ENCODE data around the gene SLC26A11.

The SLC26A11 gene

DNA sequence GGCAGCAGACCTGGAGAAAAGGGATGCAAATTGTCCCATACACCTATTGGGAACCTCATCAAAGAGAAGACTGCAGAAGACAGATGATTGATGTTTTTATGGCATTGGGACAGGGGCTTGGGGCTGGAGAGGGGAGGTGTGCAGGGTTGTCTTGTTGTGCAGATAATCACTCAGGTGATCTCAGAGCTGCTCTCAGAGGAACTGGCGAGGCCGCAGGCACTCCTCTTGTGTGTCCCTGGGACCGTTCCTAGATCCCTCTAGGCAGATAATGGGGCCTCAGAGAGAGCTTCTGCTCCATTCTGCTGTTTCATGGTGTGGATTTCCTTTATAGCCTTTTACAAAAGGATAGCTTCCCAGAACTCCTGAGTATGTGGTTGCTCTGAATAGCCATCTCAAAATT, 42.1 kb downstream of the SLC26A11 start:
- TF ChIP-seq SUZ12 (IDR thresholded peaks at IDR 0.05; ENCODE audit: extremely low read depth, insufficient read depth, insufficient read length) = no peak
- TF ChIP-seq ZNF274 (IDR thresholded peaks at IDR 0.05; ENCODE audit: low read depth, low read length) = no peak
- no peak for TF ChIP-seq YY1 (IDR thresholded peaks at IDR 0.05; ENCODE audit: insufficient read depth, insufficient read length)
- DNase-seq (ENCODE audit: low read depth, low spot score) = no peak
- Histone ChIP-seq H3K9ac (ENCODE audit: insufficient read length, low read depth) (peak overlapping the region; percentile 95), H3K4me3 (ENCODE audit: insufficient read length, low read depth) (peak overlapping the region; percentile 86), H3K4me1 (ENCODE audit: insufficient read depth, insufficient read length) (peaks cover 38% of the 10 kb centered on the region), H3K36me3 (ENCODE audit: insufficient read depth, insufficient read length, low read length) (peaks cover 34% of the 10 kb centered on the region), H3K9me3 (ENCODE audit: insufficient read depth, low read length) (no peaks in the 10 kb centered on the region), H3K27me3 (ENCODE audit: insufficient read depth, insufficient read length) (no peaks in the 10 kb centered on the region)

DNA sequence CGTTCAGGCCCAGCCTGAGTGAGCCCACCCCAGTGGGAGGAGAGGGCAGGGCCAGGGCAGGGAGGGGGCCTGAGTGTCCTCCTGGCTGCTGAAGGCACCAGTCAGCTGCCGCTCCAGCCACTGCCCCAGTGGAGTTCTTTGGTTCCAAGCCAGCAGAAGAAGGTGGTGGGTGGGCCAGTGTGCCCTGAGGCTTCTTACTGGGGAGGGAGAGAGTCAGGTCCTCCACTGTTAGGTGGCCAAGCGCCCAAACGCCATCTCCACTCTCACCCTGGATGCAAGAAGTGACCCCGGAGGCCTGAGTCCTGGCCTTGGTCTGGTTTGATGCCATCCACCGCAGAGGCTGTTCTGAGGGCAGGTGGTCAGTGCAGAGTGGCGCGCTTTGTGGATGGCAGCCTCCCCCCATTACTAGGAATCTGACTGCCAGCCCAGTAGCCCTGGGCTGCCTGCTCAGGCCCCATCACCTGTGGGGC, 42.6 kb downstream of the SLC26A11 start:
- peaks cover 39% of the 10 kb centered on the region for H3K36me3 ChIP-seq (ENCODE audit: insufficient read depth, insufficient read length, low read length)
- TF ChIP-seq SUZ12 (IDR thresholded peaks at IDR 0.05; ENCODE audit: extremely low read depth, insufficient read depth, insufficient read length) = no peak
- no peak for TF ChIP-seq YY1 (IDR thresholded peaks at IDR 0.05; ENCODE audit: insufficient read depth, insufficient read length)
- TF ChIP-seq ZNF274 (IDR thresholded peaks at IDR 0.05; ENCODE audit: low read depth, low read length) = no peak
- H3K9ac ChIP-seq (ENCODE audit: insufficient read length, low read depth) = peak overlapping the region; percentile 95
- peaks cover 33% of the 10 kb centered on the region for H3K4me1 ChIP-seq (ENCODE audit: insufficient read depth, insufficient read length)
- no peaks in the 10 kb centered on the region for H3K27me3 ChIP-seq (ENCODE audit: insufficient read depth, insufficient read length)
- H3K9me3 ChIP-seq (ENCODE audit: insufficient read depth, low read length) = no peaks in the 10 kb centered on the region
- no peak overlapping the region for H3K4me3 ChIP-seq (ENCODE audit: insufficient read length, low read depth)
- DNase-seq (ENCODE audit: low read depth, low spot score) = no peak

DNA sequence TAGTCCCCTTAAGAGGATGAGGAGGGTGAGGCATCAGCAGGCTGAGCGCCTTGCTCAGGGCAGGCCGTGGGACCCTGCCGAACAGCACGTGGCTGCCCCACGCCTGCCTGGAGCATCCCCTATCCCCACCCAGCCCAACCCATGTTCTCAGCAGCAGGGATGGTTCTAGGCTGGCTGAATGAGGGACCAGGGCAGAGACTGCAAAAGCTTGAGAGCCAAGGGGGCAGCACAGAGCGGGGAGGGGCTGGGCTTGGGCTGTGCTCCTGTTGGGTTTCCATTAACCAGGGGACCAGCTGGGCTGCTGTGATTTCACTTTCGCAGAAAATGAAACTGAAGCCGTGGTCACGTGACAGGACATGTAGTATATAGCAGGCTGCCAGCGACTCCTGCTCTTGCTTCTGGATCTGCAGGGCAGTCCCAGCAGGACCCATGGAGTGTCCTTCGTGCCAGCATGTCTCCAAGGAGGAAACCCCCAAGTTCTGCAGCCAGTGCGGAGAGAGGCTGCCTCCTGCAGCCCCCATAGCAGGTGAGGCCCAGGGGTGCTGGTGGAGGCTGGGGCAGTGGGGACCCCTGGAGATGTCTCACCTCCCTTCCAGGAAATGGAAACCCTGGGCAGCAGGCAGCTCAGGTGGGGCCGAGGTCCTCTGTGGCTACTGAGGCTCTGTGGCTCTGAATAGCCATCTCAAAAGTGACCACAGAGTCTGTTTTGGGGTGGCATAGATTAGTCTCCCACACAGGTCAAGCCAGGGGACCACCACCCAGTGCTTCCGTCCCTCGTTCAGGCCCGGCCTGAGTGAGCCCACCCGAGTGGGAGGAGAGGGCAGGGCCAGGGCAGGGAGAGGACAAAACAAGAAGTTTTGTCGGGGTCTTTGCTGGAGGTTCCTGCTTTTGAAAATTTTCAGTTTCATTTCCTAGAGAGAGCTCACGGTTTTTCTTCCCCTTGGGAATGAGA, 43.3 kb downstream of the SLC26A11 start:
- Histone ChIP-seq H3K9me3 (ENCODE audit: insufficient read depth, low read length) (no peaks in the 10 kb centered on the region), H3K4me1 (ENCODE audit: insufficient read depth, insufficient read length) (peaks cover 32% of the 10 kb centered on the region), H3K9ac (ENCODE audit: insufficient read length, low read depth) (peak overlapping the region; percentile 95), H3K36me3 (ENCODE audit: insufficient read depth, insufficient read length, low read length) (peaks cover 46% of the 10 kb centered on the region), H3K4me3 (ENCODE audit: insufficient read length, low read depth) (no peak overlapping the region), H3K27me3 (ENCODE audit: insufficient read depth, insufficient read length) (no peaks in the 10 kb centered on the region)
- TF ChIP-seq YY1 (IDR thresholded peaks at IDR 0.05; ENCODE audit: insufficient read depth, insufficient read length) = no peak
- no peak for TF ChIP-seq ZNF274 (IDR thresholded peaks at IDR 0.05; ENCODE audit: low read depth, low read length)
- TF ChIP-seq SUZ12 (IDR thresholded peaks at IDR 0.05; ENCODE audit: extremely low read depth, insufficient read depth, insufficient read length) = no peak
- no peak for DNase-seq (ENCODE audit: low read depth, low spot score)

DNA sequence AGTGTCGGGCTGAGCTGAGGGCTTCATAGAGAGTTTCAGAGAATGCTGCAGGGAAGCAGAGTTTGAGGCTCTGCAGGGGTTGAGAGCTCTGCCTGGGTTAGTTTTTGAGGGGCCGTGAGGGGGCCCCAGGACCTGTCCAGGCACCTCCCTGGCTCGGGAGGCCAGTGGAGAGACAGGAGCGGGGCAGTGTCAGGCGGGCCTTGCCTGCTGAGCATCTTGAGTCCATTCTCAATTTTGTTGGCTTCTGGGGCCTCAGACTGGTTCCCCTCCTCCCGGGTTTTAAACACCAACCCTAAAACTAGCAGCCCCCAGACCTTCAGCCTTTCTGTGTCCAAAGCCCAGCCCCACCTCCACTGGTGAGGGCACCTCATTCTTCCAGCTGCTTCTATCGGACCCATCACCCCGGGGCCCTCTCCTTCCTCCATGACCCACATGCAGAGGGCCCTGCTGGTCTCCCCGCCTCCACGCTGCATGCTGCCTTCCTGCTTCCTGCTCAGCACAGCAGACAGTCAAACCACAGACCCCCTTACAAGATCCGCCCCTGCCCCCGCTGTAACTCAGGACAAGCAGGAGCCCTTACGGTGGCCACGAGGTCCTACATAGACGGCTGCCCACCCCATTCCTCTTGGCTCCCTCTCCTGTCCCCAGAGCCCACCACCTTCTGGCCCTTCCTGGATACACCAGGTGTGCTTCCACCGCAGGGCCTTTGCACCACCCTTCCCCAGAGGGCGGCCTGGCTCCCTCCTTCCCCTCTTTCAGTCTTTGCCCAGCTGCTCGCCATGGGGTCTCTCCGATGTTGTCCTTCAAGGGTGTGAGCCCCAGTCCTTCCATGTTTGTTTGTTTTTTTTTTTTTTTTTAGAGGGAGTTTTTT, 44.2 kb downstream of the SLC26A11 start:
- no peak overlapping the region for H3K4me3 ChIP-seq (ENCODE audit: insufficient read length, low read depth)
- H3K9ac ChIP-seq (ENCODE audit: insufficient read length, low read depth) = peak overlapping the region; percentile 95
- peaks cover 32% of the 10 kb centered on the region for H3K4me1 ChIP-seq (ENCODE audit: insufficient read depth, insufficient read length)
- no peaks in the 10 kb centered on the region for H3K9me3 ChIP-seq (ENCODE audit: insufficient read depth, low read length)
- H3K36me3 ChIP-seq (ENCODE audit: insufficient read depth, insufficient read length, low read length) = peaks cover 54% of the 10 kb centered on the region
- no peaks in the 10 kb centered on the region for H3K27me3 ChIP-seq (ENCODE audit: insufficient read depth, insufficient read length)
- DNase-seq (ENCODE audit: low read depth, low spot score) = no peak
- no peak for TF ChIP-seq ZNF274 (IDR thresholded peaks at IDR 0.05; ENCODE audit: low read depth, low read length)
- no peak for TF ChIP-seq YY1 (IDR thresholded peaks at IDR 0.05; ENCODE audit: insufficient read depth, insufficient read length)
- no peak for TF ChIP-seq SUZ12 (IDR thresholded peaks at IDR 0.05; ENCODE audit: extremely low read depth, insufficient read depth, insufficient read length)

DNA sequence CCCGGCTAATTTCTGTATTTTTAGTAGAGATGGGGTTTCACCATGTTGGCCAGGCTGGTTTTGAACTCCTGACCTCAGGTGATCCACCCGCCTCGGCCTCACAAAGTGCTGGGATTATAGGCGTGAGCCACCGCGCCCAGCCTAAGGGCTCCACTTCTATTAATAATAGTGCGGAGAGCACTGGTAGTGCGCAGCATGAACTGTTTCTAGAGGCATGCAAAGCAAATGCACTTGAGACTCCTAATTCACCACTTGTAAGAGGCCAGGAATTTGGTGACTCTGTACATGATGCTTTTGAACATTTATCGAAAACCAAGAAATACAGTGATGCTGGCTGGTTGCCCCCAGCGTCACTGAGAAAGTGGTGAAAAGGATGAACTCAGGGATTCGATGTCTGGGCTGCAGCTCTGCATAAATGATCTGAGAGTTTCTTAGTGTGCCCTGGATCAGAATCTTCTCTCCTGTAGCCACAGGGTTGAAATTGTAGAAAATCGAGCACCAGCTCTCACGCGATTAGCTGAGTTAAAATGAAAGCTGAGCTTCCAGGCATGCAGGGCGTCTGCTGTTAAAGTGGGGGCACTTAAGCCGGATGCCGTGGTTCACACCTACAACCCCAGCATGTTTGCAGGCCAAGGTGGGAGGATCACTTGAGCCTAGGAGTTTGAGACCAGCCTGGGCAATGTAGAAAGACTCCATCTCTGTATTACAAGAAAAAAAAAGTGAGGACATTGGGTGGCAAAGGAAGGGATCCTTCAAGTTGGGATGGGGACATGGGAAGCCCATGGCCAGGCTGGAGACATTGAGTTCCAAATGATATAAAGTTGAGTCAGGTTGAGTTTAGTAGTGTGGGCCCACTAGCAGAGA, 45.2 kb downstream of the SLC26A11 start:
- Histone ChIP-seq H3K9me3 (ENCODE audit: insufficient read depth, low read length) (no peaks in the 10 kb centered on the region), H3K4me1 (ENCODE audit: insufficient read depth, insufficient read length) (peaks cover 34% of the 10 kb centered on the region), H3K27me3 (ENCODE audit: insufficient read depth, insufficient read length) (no peaks in the 10 kb centered on the region), H3K9ac (ENCODE audit: insufficient read length, low read depth) (no peak overlapping the region), H3K36me3 (ENCODE audit: insufficient read depth, insufficient read length, low read length) (peaks cover 58% of the 10 kb centered on the region), H3K4me3 (ENCODE audit: insufficient read length, low read depth) (no peak overlapping the region)
- DNase-seq (ENCODE audit: low read depth, low spot score) = no peak
- TF ChIP-seq SUZ12 (IDR thresholded peaks at IDR 0.05; ENCODE audit: extremely low read depth, insufficient read depth, insufficient read length) (no peak), YY1 (IDR thresholded peaks at IDR 0.05; ENCODE audit: insufficient read depth, insufficient read length) (no peak), ZNF274 (IDR thresholded peaks at IDR 0.05; ENCODE audit: low read depth, low read length) (no peak)

DNA sequence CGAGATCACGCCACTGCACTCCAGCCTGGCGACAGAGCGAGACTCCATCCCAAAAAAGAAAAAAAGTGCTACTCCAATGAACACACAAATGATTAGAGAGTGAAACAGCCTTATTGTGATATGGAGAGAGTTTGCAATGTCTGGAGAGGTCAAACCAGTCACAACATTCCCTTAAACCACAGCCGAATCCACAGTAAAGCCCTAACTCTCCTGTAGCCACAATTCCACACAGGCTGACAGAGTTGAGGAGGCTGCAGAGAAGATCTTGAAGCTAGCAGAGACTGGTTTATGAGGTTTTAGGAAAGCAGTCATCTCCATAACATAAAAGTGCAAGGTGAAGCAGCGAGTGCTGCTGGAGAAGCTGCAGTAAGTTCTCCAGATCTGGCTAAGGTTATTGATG, 47.2 kb downstream of the SLC26A11 start:
- peaks cover 32% of the 10 kb centered on the region for H3K4me1 ChIP-seq (ENCODE audit: insufficient read depth, insufficient read length)
- H3K36me3 ChIP-seq (ENCODE audit: insufficient read depth, insufficient read length, low read length) = peaks cover 58% of the 10 kb centered on the region
- DNase-seq (ENCODE audit: low read depth, low spot score) = no peak

More for the DNA sequence above, 47.2 kb downstream of the SLC26A11 start:
- TF ChIP-seq ZNF274 (IDR thresholded peaks at IDR 0.05; ENCODE audit: low read depth, low read length) = no peak
- TF ChIP-seq YY1 (IDR thresholded peaks at IDR 0.05; ENCODE audit: insufficient read depth, insufficient read length) = no peak
- no peak for TF ChIP-seq SUZ12 (IDR thresholded peaks at IDR 0.05; ENCODE audit: extremely low read depth, insufficient read depth, insufficient read length)
- no peaks in the 10 kb centered on the region for H3K9me3 ChIP-seq (ENCODE audit: insufficient read depth, low read length)
- H3K4me3 ChIP-seq (ENCODE audit: insufficient read length, low read depth) = no peak overlapping the region
- H3K9ac ChIP-seq (ENCODE audit: insufficient read length, low read depth) = no peak overlapping the region
- H3K27me3 ChIP-seq (ENCODE audit: insufficient read depth, insufficient read length) = no peaks in the 10 kb centered on the region

Measured in NT2/D1 (cell line).